ENCODE results near the gene MTURN. TPM values are rescaled to one million over a fixed set of nuclear protein-coding genes. Genes with fewer than 3 reads are reported as not detected.

MTURN gene
- total RNA-seq, 2 experiments from 2014 or later, result 38.4 to 38.9 TPM

GRCh38 chr7:30148426-30148825, 13.6 kb downstream of the MTURN start:
- no peak overlapping the region for H3K4me3 Mint-ChIP-seq

GRCh38 chr7:30148951-30149459, 14.2 kb downstream of the MTURN start:
- ChIA-PET CTCF (no interaction called here), POLR2A (interaction anchor here (0.6 to 1.4 kb wide), 6 partner anchors 8 to 120 kb away, joined by 3 to 14 read pairs (median 3); partner anchors contain the start of gene MTURN)
- peak in 8 of 14 experiments; percentile 11 to 70 (median 54) for DNase-seq
- H3K36me3 ChIP-seq (ENCODE audit: insufficient read depth, low read length), result peaks cover 4% of the 10 kb centered on the region
- no peak for TF ChIP-seq CTCF (IDR thresholded peaks at IDR 0.05)
- intact Hi-C loops (cut with DNase I, micrococcal nuclease), result no loop called here
- peaks cover 5% of the 10 kb centered on the region for H3K4me1 Mint-ChIP-seq (ENCODE audit: low read depth)
- no peaks in the 10 kb centered on the region for H3K36me3 Mint-ChIP-seq (ENCODE audit: low read depth)
- H3K9me3 ChIP-seq (ENCODE audit: control insufficient read depth in 1 of 2, insufficient read depth in 1 of 2, low read length in 2 of 2), result no peaks in the 10 kb centered on the region
- H3K4me3 Mint-ChIP-seq, result no peak overlapping the region
- ATAC-seq (ENCODE audit: poor library complexity), result peak; percentile 93
- H3K9me3 Mint-ChIP-seq, result no peaks in the 10 kb centered on the region
- no peaks in the 10 kb centered on the region for H3K27me3 ChIP-seq (ENCODE audit: control insufficient read depth in 1 of 2, insufficient read depth in 2 of 2, low read length in 2 of 2)
- peak overlapping the region; percentile 37 for H3K4me3 ChIP-seq (ENCODE audit: low read length)
- peaks cover 15% of the 10 kb centered on the region for H3K4me1 ChIP-seq (ENCODE audit: insufficient read depth, low read length)
- no peaks in the 10 kb centered on the region for H3K27me3 Mint-ChIP-seq
- no peak overlapping the region for H3K27ac Mint-ChIP-seq
- H3K27ac ChIP-seq (ENCODE audit: low read depth in 1 of 2, low read length in 2 of 2), result no peak overlapping the region

More at GRCh38 chr7:30148426-30148825, 13.6 kb downstream of the MTURN start:
- Mint-ChIP-seq H3K36me3 (ENCODE audit: low read depth) (no peaks in the 10 kb centered on the region), H3K9me3 (no peaks in the 10 kb centered on the region), H3K27ac (no peak overlapping the region), H3K27me3 (no peaks in the 10 kb centered on the region), H3K4me1 (ENCODE audit: low read depth) (peaks cover 6% of the 10 kb centered on the region)
- POLR2A ChIA-PET, result interaction anchor here (0.7 to 1.4 kb wide), 5 partner anchors 9 to 121 kb away, joined by 3 to 14 read pairs (median 3); partner anchors contain the start of gene MTURN
- intact Hi-C loops (cut with DNase I, micrococcal nuclease), result no loop called here
- no peak for ATAC-seq (ENCODE audit: poor library complexity)
- Histone ChIP-seq H3K27ac (ENCODE audit: low read depth in 1 of 2, low read length in 2 of 2) (no peak overlapping the region), H3K27me3 (ENCODE audit: control insufficient read depth in 1 of 2, insufficient read depth in 2 of 2, low read length in 2 of 2) (no peaks in the 10 kb centered on the region), H3K4me3 (ENCODE audit: low read length) (no peak overlapping the region), H3K4me1 (ENCODE audit: insufficient read depth, low read length) (peaks cover 15% of the 10 kb centered on the region), H3K9me3 (ENCODE audit: control insufficient read depth in 1 of 2, insufficient read depth in 1 of 2, low read length in 2 of 2) (no peaks in the 10 kb centered on the region), H3K36me3 (ENCODE audit: insufficient read depth, low read length) (peaks cover 4% of the 10 kb centered on the region)
- CTCF ChIA-PET, result no interaction called here
- no peak for TF ChIP-seq CTCF (IDR thresholded peaks at IDR 0.05)
- no peak for DNase-seq

- ChIA-PET POLR2A (interaction anchor here (1.0 to 1.4 kb wide), 3 partner anchors 7 to 14 kb away, joined by 3 to 14 read pairs (median 6); partner anchors contain the start of gene MTURN), CTCF (no interaction called here)
- Mint-ChIP-seq H3K27ac (no peak overlapping the region), H3K4me3 (no peak overlapping the region), H3K4me1 (ENCODE audit: low read depth) (no peaks in the 10 kb centered on the region), H3K36me3 (ENCODE audit: low read depth) (no peaks in the 10 kb centered on the region), H3K27me3 (no peaks in the 10 kb centered on the region), H3K9me3 (no peaks in the 10 kb centered on the region)
- TF ChIP-seq CTCF (IDR thresholded peaks at IDR 0.05), result no peak
- ATAC-seq (ENCODE audit: poor library complexity) (no peak), DNase-seq (no peak)
- H3K9me3 ChIP-seq (ENCODE audit: control insufficient read depth in 1 of 2, insufficient read depth in 1 of 2, low read length in 2 of 2), result no peaks in the 10 kb centered on the region
- H3K4me3 ChIP-seq (ENCODE audit: low read length), result no peak overlapping the region
- intact Hi-C loops (cut with DNase I, micrococcal nuclease), result no loop called here
- H3K27ac ChIP-seq (ENCODE audit: low read depth in 1 of 2, low read length in 2 of 2), result no peak overlapping the region
- H3K4me1 ChIP-seq (ENCODE audit: insufficient read depth, low read length), result peaks cover 15% of the 10 kb centered on the region
- peaks cover 4% of the 10 kb centered on the region for H3K36me3 ChIP-seq (ENCODE audit: insufficient read depth, low read length)
- no peaks in the 10 kb centered on the region for H3K27me3 ChIP-seq (ENCODE audit: control insufficient read depth in 1 of 2, insufficient read depth in 2 of 2, low read length in 2 of 2)
These were observed 15.0 kb downstream of the MTURN start for GRCh38 chr7:30149640-30150272.

Measured in CD4-positive, alpha-beta T cell (primary cell).